Globus pallidus (tissue), 1 donor: ENCODE data around the gene SLC36A2.
"Not testable (repeated sequence)": the region's sequence is repeated elsewhere in the genome, so short reads cannot be mapped to it uniquely, and the experiment has no call there.

Experiments used
- DNase-seq: peaks from one replicate; pipeline ENCODE4 v3.0.0-alpha.2; 2015; ENCODE audit warnings: low spot score

SLC36A2 gene

GRCh38 chr5:151347369-151347768, at the start of gene SLC36A2:
SLC36A2 (minus strand) TSS chr5:151347559; CDS start chr5:151347460, 99 bp downstream.
- no peak for DNase-seq

- no peak for DNase-seq
These were observed 41.6 kb upstream of the SLC36A2 start for GRCh38 chr5:151388960-151389359.

GRCh38 chr5:151384106-151384505, 36.7 kb upstream of the SLC36A2 start:
- no peak for DNase-seq

- DNase-seq = no peak
These were observed 35.7 kb upstream of the SLC36A2 start for GRCh38 chr5:151383011-151383410.

GRCh38 chr5:151382576-151382975, 35.2 kb upstream of the SLC36A2 start:
- DNase-seq = no peak

GRCh38 chr5:151381899-151382298, 34.5 kb upstream of the SLC36A2 start:
- DNase-seq = no peak

- no peak for DNase-seq
These were observed 31.3 kb upstream of the SLC36A2 start for GRCh38 chr5:151378616-151379015.

- DNase-seq = no peak
These were observed 27.2 kb upstream of the SLC36A2 start for GRCh38 chr5:151374539-151374938.

GRCh38 chr5:151367038-151367437, 19.7 kb upstream of the SLC36A2 start:
- DNase-seq = not testable (repeated sequence)

- DNase-seq = no peak
These were observed 16.3 kb upstream of the SLC36A2 start for GRCh38 chr5:151363673-151364072.

GRCh38 chr5:151362970-151363369, 15.6 kb upstream of the SLC36A2 start:
- DNase-seq = no peak

- no peak for DNase-seq
These were observed 12.0 kb upstream of the SLC36A2 start for GRCh38 chr5:151359391-151359790.

GRCh38 chr5:151357792-151358191, 10.4 kb upstream of the SLC36A2 start:
- no peak for DNase-seq

GRCh38 chr5:151357097-151357496, 9.7 kb upstream of the SLC36A2 start:
- DNase-seq = no peak

GRCh38 chr5:151351671-151352070, 4.3 kb upstream of the SLC36A2 start:
- DNase-seq = no peak

- no peak for DNase-seq
These were observed 1.4 kb upstream of the SLC36A2 start for GRCh38 chr5:151348789-151349188.

GRCh38 chr5:151345808-151346478, 1.4 kb downstream of the SLC36A2 start:
- DNase-seq = no peak

GRCh38 chr5:151345187-151345807, 2.1 kb downstream of the SLC36A2 start:
- no peak for DNase-seq

GRCh38 chr5:151344088-151344487, 3.3 kb downstream of the SLC36A2 start:
- DNase-seq = no peak

- DNase-seq = no peak
These were observed 7.4 kb downstream of the SLC36A2 start for GRCh38 chr5:151340004-151340403.

GRCh38 chr5:151338734-151339133, 8.6 kb downstream of the SLC36A2 start:
- DNase-seq = no peak

- no peak for DNase-seq
These were observed 14.5 kb downstream of the SLC36A2 start for GRCh38 chr5:151332857-151333256.

GRCh38 chr5:151328734-151329133, 18.6 kb downstream of the SLC36A2 start:
- DNase-seq = no peak

- DNase-seq = no peak
These were observed 19.8 kb downstream of the SLC36A2 start for GRCh38 chr5:151327585-151327984.
